HepG2 (cell line): ENCODE measurements around the gene CARD19. TPM values are rescaled to one million over a fixed set of nuclear protein-coding genes. Genes with fewer than 3 reads are reported as not detected.

Experiments
- ATAC-seq: fragments of 200-7000 bp; cut with Tn5 transposase; 3 replicates; pipeline ENCODE4 v1.9.1; 2020; ENCODE audit warnings: mild to moderate bottlenecking, moderate library complexity
- BruUV-seq: library from RNA; stranded (reverse); fragments of 400-500 nt; replicated peaks from 2 replicates; lab custom pipeline; 2021; lab: Mats Ljungman, UMichigan
- CTCF ChIA-PET: fragments of 300-600 bp; formaldehyde crosslinking; extraction: SDS; loops from one replicate; lab custom pipeline; 2021; ENCODE audit warnings: low total read pairs, inconsistent platforms, low intra/inter-chr PET ratio; lab: Yijun Ruan, JAX
- POLR2A ChIA-PET: fragments of 350-600 bp; sonication (Branson Sonifier 250); formaldehyde crosslinking; loops from one replicate; lab custom pipeline; 2020; ENCODE audit warnings: antibody characterized with exemption, inconsistent platforms; lab: Yijun Ruan, JAX
- DNase-seq: peaks from one replicate; pipeline ENCODE4 v3.0.0-alpha.2; 2015; ENCODE audit warnings: low spot score
- FAIRE-seq: peaks from 3 replicates; lab custom pipeline; 2011; peaks lifted over from hg19 to GRCh38; lab: Jason Lieb, UNC
- H2AFZ ChIP-seq: one replicate; pipeline ENCODE4 v1.6.1; 2011; ENCODE audit warnings: low read length, inconsistent platforms
- H3K27ac ChIP-seq: fragments of 300-600 bp; 3 replicates; pipeline ENCODE4 v1.8.0; 2011; ENCODE audit warnings: mixed run types, mild to moderate bottlenecking, mixed read lengths, low read length, inconsistent platforms; ENCODE audit not compliant: insufficient read depth; ENCODE audit errors: extremely low read length
- H3K27me3 ChIP-seq, 2 experiments: fragments of 200-600 bp in 1 of 2; 2 replicates in 1 of 2; 3 replicates in 1 of 2; pipeline versions ENCODE4 v1.6.0 to v1.8.0; 2011; ENCODE audit warnings: low read length in 2 of 2, mild to moderate bottlenecking in 2 of 2, moderate library complexity in 2 of 2, inconsistent platforms in 1 of 2; ENCODE audit not compliant: insufficient read depth in 2 of 2, control insufficient read depth in 1 of 2
- H3K36me3 ChIP-seq, 2 experiments: fragments of 200-600 bp in 1 of 2; replicated peaks in 1 of 2; 2 replicates in 1 of 2; 3 replicates in 1 of 2; pipeline versions ENCODE4 v1.5.1 to v1.8.0; 2011; ENCODE audit warnings: low read length in 2 of 2, inconsistent platforms in 1 of 2; ENCODE audit not compliant: insufficient read depth in 2 of 2, control insufficient read depth in 1 of 2
- H3K4me1 ChIP-seq: 2 replicates; pipeline ENCODE4 v1.5.1; 2012; ENCODE audit warnings: low read length, inconsistent platforms; ENCODE audit not compliant: insufficient read depth
- H3K4me2 ChIP-seq: 2 replicates; pipeline ENCODE4 v1.6.0; 2011; ENCODE audit warnings: low read depth, low read length, inconsistent platforms
- H3K4me3 ChIP-seq, 3 experiments: fragments of 200-600 bp in 1 of 3; sonication (generic), shearing (Covaris generic) in 1 of 3; replicated peaks in 1 of 3; 2 replicates each; pipeline ENCODE4 v1.5.1; 2011 to 2016; ENCODE audit warnings: low read length in 3 of 3, inconsistent platforms in 2 of 3, low read depth in 2 of 3, mild to moderate bottlenecking in 2 of 3, control low read depth in 1 of 3, mixed read lengths in 1 of 3; ENCODE audit not compliant: insufficient read depth in 1 of 3
- H3K79me2 ChIP-seq: one replicate; pipeline ENCODE4 v1.6.1; 2011; ENCODE audit warnings: low read length, inconsistent platforms; ENCODE audit not compliant: insufficient read depth
- H3K9ac ChIP-seq: 2 replicates; pipeline ENCODE4 v1.6.0; 2011; ENCODE audit warnings: mild to moderate bottlenecking, low read depth, low read length, inconsistent platforms; ENCODE audit not compliant: insufficient read depth
- H3K9me3 ChIP-seq: 2 replicates; pipeline ENCODE4 v1.5.1; 2012; ENCODE audit warnings: mild to moderate bottlenecking, low read length
- H4K20me1 ChIP-seq: 2 replicates; pipeline ENCODE4 v1.6.0; 2011; ENCODE audit warnings: inconsistent platforms, mild to moderate bottlenecking, low read length, moderate library complexity; ENCODE audit not compliant: insufficient read depth
- EED ChIP-seq: sonication (generic); formaldehyde crosslinking; IDR thresholded peaks from 2 replicates; pipeline ENCODE4 v1.5.0; 2020; ENCODE audit warnings: mild to moderate bottlenecking, missing genetic modification reagents
- HDAC6 ChIP-seq: fragments of 200-600 bp; sonication (generic); IDR thresholded peaks from 2 replicates; pipeline ENCODE4 v1.7.0; 2017; ENCODE audit warnings: mild to moderate bottlenecking, antibody characterized with exemption, low read length, low read depth
- HOXA9 ChIP-seq: sonication (generic); formaldehyde crosslinking; IDR thresholded peaks from 2 replicates; pipeline ENCODE4 v1.8.1; 2022; ENCODE audit warnings: missing genetic modification reagents, mild to moderate bottlenecking, moderate library complexity, borderline replicate concordance
- SALL1 ChIP-seq: sonication (generic); formaldehyde crosslinking; IDR thresholded peaks from 2 replicates; pipeline ENCODE4 v1.8.0; 2022; ENCODE audit warnings: mild to moderate bottlenecking, missing genetic modification reagents
- ZFAT ChIP-seq: sonication (generic); formaldehyde crosslinking; conservative IDR thresholded peaks from 2 replicates; pipeline ENCODE4 v1.8.1; 2023; ENCODE audit warnings: missing genetic modification reagents, inconsistent platforms
- ZNF687 ChIP-seq: sonication (generic); formaldehyde crosslinking; IDR thresholded peaks from 2 replicates; pipeline ENCODE4 v1.5.1; 2020; ENCODE audit warnings: mild to moderate bottlenecking, missing genetic modification reagents, moderate library complexity
- ZNF691 ChIP-seq: sonication (generic); formaldehyde crosslinking; IDR thresholded peaks from 2 replicates; pipeline ENCODE4 v1.4.0; 2020; ENCODE audit warnings: missing genetic modification reagents, low read depth, mild to moderate bottlenecking, borderline replicate concordance
- ZSCAN29 ChIP-seq: sonication (generic); formaldehyde crosslinking; conservative IDR thresholded peaks from 2 replicates; pipeline ENCODE4 v1.4.0; 2020; ENCODE audit warnings: mild to moderate bottlenecking, missing genetic modification reagents
- WGBS: methylation state at CpG from one replicate; pipeline ENCODE4 v1.1.6; 2017; ENCODE audit warnings: low lambda C conversion rate; 5-methylcytosine and 5-hydroxymethylcytosine counted together
- in situ Hi-C: cut with HindIII; loops from 2 replicates; pipeline ENCODE4 v1.10.0; 2017; ENCODE audit warnings: low pct_unique_long_range_greater_than_20kb; ENCODE audit not compliant: extremely low pct_ligation_motif_present
- intact Hi-C: fragments of 100-400 bp; cut with micrococcal nuclease; formaldehyde crosslinking; loops from one replicate; pipeline ENCODE4 v1.10.0; 2022; ENCODE audit not compliant: unreplicated experiment
- polyA plus RNA-seq, 8 experiments: library from polyadenylated mRNA; depleted of rRNA in 3 of 8; stranded (reverse) in 7 of 8; unstranded in 1 of 8; fragments of >200 nt; fragmentation: Illumina TruSeq in 4 of 8; extraction: Trizol in 4 of 8; gene quantifications; 2 replicates each; pipeline versions ENCODE4 v1.2.1 to v1.2.3, GENCODE V29; 2011 to 2016; ENCODE audit warnings: low read depth in 4 of 8, missing spikeins in 1 of 8, mixed read lengths in 1 of 8; ENCODE audit not compliant: insufficient read depth in 1 of 8
- total RNA-seq, 5 experiments: library from RNA; depleted of rRNA; stranded (reverse); fragments of >200 nt; fragmentation: Illumina TruSeq; extraction: Trizol; gene quantifications; 2 replicates each; pipeline ENCODE4 v1.2.3, GENCODE V29; 2016; ENCODE audit warnings: low read depth in 1 of 5
- TF ChIP-seq, protein P1 (sequence below): sonication (generic); formaldehyde crosslinking; conservative IDR thresholded peaks from 2 replicates; pipeline ENCODE4 v1.8.0; 2022; ENCODE audit warnings: low read depth, missing genetic modification reagents

CARD19 gene
- total and polyA plus RNA-seq, 2 of the 13 experiments (the other 11 are each of a cell fraction or from before 2014, with no cell fraction given): 18.4 to 47.2 TPM

DNA sequence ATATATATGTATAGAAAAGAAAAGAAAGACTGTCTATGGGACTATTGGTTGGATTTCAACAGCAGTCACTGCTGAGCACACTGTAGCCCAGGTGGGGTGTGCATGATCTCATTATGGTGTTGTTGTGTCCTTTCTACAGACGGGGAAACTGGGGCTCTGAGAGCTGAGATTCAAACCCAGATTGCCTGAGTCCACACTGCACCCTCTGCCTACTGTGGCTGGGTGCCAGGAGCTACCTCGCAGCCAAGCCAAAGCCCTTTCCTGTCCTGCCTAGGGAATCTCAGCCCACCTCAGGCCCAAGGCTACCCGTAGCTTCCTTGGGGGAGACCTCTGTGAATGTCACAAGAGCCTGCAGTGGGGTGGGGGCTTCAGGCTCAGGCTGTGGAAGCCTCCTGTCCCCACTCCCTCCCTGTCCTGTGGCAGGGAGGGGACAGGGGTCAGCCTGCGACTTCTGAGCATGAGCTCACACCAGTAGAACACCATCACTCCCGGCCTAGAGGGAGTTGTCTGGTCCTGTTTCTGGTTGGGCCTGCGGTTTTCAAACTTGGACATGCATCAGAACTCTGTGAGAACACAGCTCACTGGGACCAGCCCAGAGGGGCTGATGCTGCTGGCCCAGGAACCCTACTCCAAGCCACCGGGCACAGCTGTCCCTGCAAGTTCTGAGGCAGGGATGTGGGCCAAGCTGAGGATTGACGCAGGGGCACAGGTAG, 45.9 kb downstream of the CARD19 start:
- WGBS: 10% methylated on average over 2 of the region's 8 CpGs
- Histone ChIP-seq H3K27me3 (peaks cover under 1 to 3% of the 10 kb centered on the region in 2 experiments; a peak in 1 of 5 replicates), H3K4me3 (peak overlapping the region in 1 of 3 experiments; percentile 18; a peak in 1 of 6 replicates), H2AFZ (no peak overlapping the region)
- POLR2A ChIA-PET: interaction anchor here (1.0 to 3.8 kb wide), 2 partner anchors 8 to 12 kb away, joined by 3 to 34 read pairs; partner anchors contain the start of gene NINJ1
- no peak for TF ChIP-seq ZFAT (CRISPR knock-in tag)
- TF ChIP-seq ZNF687 (CRISPR knock-in tag): 0 out of 2 replicates have a peak, but pooled peaks have one; percentile 15
- TF ChIP-seq, protein P1, sequence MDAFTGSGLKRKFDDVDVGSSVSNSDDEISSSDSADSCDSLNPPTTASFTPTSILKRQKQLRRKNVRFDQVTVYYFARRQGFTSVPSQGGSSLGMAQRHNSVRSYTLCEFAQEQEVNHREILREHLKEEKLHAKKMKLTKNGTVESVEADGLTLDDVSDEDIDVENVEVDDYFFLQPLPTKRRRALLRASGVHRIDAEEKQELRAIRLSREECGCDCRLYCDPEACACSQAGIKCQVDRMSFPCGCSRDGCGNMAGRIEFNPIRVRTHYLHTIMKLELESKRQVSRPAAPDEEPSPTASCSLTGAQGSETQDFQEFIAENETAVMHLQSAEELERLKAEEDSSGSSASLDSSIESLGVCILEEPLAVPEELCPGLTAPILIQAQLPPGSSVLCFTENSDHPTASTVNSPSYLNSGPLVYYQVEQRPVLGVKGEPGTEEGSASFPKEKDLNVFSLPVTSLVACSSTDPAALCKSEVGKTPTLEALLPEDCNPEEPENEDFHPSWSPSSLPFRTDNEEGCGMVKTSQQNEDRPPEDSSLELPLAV (CRISPR knock-in tag): 0 out of 2 replicates have a peak, but pooled peaks have one; percentile 37
- no peak for TF ChIP-seq EED (CRISPR knock-in tag)
- no peak for TF ChIP-seq HDAC6
- TF ChIP-seq SALL1: 0 out of 2 replicates have a peak, but pooled peaks have one; percentile 26
- TF ChIP-seq HOXA9 (CRISPR knock-in tag): no peak
- 0 out of 2 replicates have a peak, but pooled peaks have one; percentile 19 for TF ChIP-seq ZNF691
- TF ChIP-seq ZSCAN29: no peak
- TF ChIP-seq, all 625 proteins: peak for 4
- H3K4me1 ChIP-seq: peaks cover 67% of the 10 kb centered on the region
- no TSS peak for BruUV-seq
- no peaks in the 10 kb centered on the region for H3K36me3 ChIP-seq
- H4K20me1 ChIP-seq: no peaks in the 10 kb centered on the region
- DNase-seq (no peak), ATAC-seq (peak; percentile 21), FAIRE-seq (no peak)
- in situ Hi-C loops: no loop called here
- H3K4me2 ChIP-seq: peak overlapping the region; percentile 46
- intact Hi-C loops: loop anchor here (5.0 kb wide), 1 partner anchor 35 kb away; no protein-coding TSS in a partner anchor
- no peaks in the 10 kb centered on the region for H3K79me2 ChIP-seq
- CTCF ChIA-PET: no interaction called here
- H3K27ac ChIP-seq: no peak overlapping the region
- H3K9me3 ChIP-seq: no peaks in the 10 kb centered on the region
- H3K9ac ChIP-seq: no peak overlapping the region
